ENCODE measurements around the gene MXRA7. TPM values are rescaled to one million over a fixed set of nuclear protein-coding genes. Genes with fewer than 3 reads are reported as not detected.
"Not testable (repeated sequence)": the region's sequence is repeated elsewhere in the genome, so short reads cannot be mapped to it uniquely, and the experiment has no call there.

The MXRA7 gene
- polyA plus RNA-seq, 4 donors, result 87.3 to 119 (median 105) TPM

DNA sequence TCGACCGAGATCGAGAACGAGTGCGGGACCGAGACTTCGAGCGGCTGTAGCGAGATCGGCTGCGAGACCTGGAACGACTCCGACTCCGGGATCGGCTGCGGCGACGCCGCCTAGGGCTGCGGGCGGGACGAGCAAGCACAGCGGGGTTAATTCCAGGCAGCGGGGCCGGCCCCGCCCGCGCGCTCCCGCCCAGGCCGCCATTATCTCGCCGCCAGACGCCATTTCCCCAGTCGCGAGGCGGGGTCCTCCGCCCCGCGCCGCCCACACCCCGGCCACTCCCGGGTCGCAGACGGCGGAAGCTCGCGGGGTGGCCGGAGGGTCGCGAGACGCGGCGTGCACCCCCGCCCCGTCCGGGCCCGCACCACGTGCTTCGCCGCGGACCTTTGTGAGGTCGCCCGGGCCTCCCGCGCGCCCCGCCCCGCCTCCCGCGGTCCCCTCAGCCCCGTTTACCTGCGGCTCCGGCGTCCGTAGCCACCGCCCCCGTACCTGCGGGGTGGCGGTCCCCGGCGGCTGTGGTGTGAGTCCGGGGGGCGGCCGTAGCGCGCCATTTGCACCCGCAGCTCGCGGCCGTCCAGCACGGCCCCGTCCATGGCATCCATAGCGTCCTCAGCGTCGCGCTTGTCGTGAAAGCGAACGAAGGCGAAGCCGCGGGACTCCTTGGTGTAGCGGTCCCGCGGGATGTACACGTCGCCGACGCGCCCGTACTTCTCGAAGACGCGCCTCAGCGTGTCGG is 25.8 kb upstream of the MXRA7 start:
- peak in 1 of 4 donors; percentile 31 for DNase-seq (ENCODE audit: low read depth in 4 of 4, low spot score in 2 of 4)

DNA sequence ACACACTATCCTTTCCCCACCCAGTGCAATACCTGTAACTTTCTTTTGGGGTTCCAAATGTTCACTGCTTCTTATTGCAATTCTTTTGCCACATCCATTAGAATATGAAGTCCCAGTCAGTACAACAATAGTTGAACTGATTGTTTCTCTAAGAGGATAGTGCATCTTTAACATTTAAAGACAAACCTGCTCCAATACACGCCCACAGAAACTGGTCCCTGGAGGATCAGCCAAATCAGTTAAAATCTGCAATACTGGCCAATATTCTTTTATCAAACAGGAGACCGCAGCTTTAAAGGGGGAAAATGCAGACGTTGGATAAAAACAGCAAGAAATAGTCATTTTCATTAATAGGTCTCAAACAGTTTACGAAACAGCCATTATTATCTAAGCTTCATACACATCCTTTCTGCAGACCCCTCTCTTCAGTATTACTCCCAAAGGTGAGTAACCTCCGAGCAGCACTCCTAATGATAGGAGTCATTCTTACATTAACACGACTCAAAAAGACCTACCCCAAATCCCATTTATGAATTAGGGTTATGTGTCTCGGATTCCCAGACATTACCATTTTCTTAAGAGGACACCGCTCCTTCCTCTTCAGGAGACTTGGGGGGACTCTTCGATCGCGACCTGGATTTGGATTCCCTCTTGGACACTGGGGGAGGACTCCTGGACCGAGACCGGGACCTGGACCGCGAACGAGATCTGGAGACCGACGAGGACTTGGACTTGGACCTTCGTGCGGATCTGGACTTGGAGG is 25.0 kb upstream of the MXRA7 start:
- no peak for DNase-seq (ENCODE audit: low read depth in 4 of 4, low spot score in 2 of 4)

DNA sequence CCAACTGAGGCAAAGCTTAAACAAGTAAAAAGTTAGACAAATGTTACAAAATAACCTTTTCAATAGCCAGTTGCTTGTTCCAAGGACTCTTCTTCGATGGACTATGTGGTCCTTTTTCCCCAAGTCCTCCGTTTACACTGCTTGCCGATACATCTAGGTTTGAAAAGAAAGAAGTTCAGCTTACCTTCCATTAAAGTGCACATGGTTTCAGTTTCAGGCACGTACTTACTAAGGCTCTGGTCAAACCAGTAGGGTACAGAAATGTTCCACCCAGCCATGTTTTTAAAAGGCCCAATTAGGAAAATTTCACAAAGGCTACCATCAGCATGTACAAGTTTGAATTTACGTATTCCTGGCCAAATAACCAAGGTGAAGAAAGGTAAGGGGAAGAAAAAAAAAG is 24.2 kb upstream of the MXRA7 start:
- no peak for DNase-seq (ENCODE audit: low read depth in 4 of 4, low spot score in 2 of 4)

DNA sequence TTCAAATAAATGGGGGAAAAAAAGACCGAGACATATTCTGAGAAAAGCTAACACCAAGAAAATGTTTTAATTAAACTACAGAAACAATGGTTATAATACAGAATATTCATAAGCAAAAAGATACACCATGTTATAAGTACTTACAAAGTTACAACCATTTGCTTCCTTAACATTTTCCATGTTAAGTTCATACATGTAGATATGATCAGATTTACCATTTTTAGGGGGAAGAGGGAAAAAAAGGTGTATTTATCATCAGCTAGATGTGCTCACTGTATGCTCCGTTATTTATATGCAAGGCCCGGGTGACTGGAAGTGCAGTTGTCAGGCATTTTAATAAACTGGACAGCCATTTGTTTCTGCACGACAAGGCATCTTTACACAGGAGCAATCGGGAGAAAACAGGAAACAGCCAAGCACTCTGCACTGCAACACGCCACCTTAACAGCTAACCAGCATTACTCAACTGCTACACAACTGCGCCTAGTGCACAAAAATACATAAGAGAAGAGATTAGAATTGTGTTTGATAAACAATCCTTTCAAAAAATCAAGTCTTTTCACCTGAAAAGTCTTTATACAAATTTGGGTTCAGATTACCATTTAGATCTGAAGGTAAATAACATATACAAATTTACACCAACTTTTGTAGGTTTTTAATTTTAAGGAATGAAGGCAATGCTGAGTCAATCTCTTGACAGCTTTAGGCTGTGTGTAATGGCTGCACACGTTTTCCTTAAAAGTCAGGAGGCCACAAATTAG is 23.5 kb upstream of the MXRA7 start:
- DNase-seq (ENCODE audit: low read depth in 4 of 4, low spot score in 2 of 4), result no peak

DNA sequence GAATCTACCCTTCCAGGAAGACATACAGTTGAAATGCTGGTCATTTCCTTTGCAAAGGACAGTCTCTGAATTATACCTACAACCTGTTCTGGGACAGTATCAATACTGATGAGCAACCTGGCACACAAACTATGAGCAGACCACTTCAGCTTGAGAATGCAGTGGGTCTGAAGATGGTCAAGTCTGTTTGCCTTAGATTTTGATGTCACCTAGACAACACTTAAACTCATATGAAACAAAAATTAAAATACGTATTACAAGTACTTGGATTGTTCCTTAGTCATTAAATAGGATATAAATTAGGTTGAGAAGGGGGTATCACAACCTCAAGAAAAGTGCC is 22.8 kb upstream of the MXRA7 start:
- DNase-seq (ENCODE audit: low read depth in 4 of 4, low spot score in 2 of 4), result no peak

DNA sequence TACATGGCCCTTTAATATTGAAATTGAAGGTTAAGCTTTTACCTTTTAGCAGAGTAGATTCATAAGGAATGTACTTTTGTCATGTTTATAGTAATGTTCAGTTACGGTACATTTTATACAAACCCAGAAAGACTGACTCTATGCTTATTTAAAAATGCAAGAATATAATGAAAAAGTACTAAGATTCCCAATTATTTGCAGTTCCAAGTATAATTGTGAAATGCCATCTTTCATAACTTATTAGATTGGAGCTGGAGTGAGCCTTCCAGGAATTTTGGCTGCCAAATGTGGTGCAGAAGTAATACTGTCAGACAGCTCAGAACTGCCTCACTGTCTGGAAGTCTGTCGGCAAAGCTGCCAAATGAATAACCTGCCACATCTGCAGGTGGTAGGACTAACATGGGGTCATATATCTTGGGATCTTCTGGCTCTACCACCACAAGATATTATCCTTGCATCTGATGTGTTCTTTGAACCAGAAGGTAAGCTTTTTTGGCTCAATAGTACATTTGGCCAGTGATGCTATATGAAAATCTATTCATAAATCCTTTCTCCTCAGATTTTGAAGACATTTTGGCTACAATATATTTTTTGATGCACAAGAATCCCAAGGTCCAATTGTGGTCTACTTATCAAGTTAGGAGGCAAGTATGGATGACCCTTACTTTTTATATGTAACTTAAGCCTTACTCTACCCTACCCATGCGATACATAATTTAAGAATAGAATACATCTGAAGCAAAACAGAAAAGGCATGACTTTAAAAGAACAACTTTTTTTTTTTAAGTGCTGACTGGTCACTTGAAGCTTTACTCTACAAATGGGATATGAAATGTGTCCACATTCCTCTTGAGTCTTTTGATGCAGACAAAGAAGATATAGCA is 22.2 kb upstream of the MXRA7 start:
- no peak for DNase-seq (ENCODE audit: low read depth in 4 of 4, low spot score in 2 of 4)

DNA sequence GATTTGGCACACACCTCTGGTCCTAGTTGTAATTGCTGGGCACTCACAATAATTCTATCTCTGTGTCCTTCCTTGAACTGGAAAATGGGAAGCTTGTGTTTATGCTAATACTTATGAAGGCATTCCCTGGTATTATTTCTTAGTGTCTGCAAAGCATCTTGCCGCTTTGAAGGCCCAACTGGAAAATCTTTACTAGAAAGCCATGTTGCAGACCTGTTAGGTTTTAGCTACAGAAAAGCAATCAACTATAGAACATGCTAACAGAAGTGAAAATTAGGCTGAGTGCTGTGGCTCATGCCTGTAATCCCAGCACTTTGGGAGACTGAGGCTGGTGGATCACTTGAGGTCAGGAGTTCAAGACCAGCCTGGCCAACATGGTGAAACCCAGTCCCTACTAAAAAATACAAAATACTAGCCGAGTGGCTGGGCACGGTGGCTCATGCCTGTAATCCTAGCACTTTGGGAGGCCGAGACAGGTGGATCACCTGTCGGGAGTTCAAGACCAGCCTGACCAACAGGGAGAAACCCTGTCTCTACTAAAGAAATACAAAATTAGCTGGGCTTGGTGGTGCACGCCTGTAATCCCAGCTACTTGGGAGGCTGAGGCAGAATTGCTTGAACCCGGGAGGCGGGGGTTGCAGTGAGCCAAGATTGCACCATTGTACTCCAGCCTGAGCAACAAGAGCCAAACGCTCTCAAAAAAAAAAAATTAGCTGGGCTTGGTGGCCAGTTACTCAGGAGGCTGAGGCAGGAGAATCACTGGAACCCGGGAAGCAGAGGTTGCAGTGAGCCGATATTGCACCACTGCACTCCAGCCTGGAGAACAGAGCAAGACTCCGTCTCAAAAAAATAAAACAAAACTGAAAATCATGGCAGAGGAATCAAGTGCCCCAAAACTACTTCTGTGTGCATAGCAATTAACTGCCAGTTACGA is 21.3 kb upstream of the MXRA7 start:
- not testable (repeated sequence) for DNase-seq (ENCODE audit: low read depth in 4 of 4, low spot score in 2 of 4)

DNA sequence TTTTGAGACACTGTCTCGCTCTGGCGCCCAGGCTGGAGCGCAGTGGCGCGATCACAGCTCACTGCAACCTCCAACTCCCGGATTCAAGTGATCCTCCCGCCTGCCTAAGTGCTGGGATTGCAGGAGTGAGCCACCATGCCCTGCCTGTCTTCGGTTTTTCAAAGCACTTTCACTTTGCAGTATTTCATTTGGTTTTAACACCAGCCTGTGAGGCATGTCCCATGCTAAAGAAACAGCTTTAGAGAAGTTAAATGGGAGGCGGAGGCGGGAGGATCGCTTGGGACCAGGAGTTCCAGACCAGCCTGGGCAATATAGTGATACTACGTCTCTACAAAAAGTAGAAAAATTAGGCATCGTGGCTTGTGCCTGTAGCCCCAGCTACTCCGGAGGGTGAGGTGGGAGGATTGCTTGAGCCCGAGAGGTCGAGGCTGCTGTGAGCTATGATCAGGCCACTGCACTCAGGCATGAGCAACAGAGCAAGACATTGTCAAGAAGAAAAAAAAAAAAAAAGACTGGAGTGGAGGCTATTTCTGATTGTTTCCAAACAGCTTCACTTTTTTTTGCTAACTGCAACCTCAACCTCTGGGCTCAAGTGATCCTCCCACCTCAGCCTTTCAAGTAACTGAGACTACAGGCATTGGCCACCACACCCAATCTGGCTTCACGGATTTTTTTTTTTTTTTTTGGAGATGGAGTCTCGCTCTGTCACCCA is 17.1 kb upstream of the MXRA7 start:
- no peak for DNase-seq (ENCODE audit: low read depth in 4 of 4, low spot score in 2 of 4)

DNA sequence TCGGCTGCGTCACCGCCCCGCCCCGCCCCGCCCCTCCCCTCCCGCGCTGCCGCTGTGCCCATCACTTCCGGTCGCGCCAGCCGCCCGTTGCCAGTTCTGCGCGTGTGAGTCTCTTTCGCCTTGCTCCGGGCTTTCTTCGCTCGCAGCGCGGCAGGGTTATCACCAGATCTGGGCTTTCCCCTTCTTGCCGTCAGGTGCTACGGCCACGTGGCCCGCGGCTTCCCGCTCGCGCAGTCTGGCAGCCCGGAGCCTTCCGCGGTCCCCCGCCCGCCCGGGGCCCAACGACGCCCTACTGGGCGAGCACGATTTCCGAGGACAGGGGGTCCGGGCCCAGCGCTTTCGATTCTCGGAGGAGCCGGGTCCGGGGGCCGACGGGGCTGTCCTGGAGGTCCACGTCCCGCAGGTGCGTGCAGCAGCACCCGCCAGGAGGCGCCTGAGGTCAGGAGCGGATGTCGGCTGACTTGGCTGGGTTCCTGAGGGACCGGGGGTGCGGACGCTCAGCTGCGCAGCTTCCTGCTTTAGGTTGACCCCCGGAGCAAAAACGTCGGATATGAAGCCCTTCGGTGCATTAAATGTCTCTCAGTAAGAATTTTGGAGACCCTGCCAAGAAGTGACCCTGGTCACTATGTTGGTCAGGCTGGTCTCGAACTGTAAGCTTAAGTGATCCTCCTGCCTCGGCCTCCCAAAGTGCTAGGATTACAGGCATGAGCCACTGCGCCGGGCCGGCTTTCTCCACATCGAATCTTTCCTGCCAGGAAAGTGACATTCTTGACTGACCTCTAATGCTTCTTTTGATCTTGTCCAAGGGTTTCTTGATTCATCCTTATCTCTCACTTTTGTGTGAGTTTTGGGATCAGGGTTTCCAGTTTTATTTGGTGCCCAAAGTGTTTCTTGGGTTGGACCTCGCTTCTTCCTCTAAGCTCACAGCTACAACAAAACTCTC is 16.3 kb upstream of the MXRA7 start, which contains the start of gene METTL23:
Gene METTL23, plus strand, starts transcription at position 64 of the 943 bp plus-strand sequence. CDS start 2,872 bp downstream, outside the sequence.
- peak in 1 of 4 donors; percentile 68 for DNase-seq (ENCODE audit: low read depth in 4 of 4, low spot score in 2 of 4)

DNA sequence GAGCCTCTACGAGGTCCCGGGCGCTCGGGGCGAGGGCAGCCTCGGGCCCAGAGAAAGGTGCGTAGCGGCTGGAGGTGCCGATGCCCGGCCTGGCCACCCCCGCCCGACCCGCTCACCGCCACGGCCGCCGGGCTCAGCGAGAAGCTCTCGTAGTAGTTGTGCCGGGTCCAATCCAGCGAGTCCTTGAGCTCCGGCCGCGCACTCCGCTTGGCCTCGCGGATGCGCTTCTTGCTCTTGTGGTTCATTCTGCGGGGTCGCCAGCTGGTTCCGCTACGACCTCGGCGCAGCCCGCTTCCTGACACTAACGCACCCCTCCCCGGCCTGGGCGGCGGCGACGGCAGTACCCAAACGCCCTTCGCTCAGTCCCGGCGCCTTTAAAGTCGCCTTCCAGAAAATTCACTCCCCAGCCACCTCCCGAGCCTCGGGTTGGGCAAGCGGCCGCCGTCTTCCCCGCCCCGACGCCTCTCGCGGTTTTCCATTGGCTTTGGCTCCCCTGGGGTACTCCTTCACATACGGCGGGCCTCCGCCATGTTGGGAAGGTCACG is 15.5 kb upstream of the MXRA7 start, which contains the start of gene JMJD6:
Gene JMJD6, minus strand, starts transcription at position 376 of the 545 bp plus-strand sequence. Its CDS starts 131 bp downstream, at position 245.
- peak in 3 of 4 donors; percentile 81 to 92 (median 92) for DNase-seq (ENCODE audit: low read depth in 4 of 4, low spot score in 2 of 4)

DNA sequence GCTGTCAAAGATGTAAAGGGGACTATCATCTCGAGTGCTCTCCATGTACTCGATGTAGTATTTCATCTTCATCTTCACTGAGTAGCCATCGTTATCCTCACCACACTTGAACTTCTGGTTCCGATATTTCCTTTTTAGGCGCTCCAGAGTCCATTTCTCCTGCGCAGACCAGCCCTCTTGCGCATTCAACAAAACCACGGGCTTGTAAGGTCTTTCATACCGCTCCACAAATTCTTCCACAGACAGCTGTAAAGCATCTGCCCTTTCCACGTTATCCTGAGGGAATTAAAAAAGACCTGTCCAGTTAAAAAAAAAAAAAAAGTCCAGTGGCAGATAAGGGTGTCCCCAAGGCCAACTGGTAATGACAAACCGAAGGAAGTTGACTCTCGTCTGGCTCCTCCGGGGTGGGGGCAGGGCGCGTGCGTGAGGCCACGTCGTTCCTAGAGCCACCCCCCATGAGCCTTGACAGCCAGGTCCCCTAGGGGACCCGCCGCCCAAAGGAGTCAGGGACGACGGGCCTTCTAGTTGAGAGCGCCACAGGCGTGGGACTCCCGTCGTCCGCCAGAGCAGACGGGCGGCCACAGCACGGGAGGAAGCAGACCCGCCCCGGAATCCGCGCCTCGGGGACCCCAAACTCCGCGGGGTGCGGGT is 14.9 kb upstream of the MXRA7 start:
- DNase-seq (ENCODE audit: low read depth in 4 of 4, low spot score in 2 of 4), result peak in 1 of 4 donors; percentile 21

DNA sequence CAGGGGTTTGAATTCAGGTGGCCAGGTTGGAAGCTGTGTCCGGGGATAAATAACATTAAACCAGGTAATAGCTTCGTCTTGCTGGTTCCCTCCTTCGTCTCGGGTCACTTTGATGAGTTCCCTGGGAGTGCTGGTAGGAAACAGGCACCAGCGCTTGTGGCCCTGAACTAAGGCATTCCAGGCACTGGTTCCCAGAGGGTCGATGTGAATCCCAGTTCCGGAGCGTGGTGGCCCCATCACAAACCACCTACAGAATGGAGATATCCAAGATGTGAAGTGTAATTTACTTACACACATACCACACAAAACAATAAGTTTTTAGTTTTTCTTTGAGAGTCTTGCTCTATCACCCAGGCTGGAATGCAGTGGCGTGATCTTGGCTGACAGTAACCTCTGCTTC is 13.0 kb upstream of the MXRA7 start:
- no peak for DNase-seq (ENCODE audit: low read depth in 4 of 4, low spot score in 2 of 4)

DNA sequence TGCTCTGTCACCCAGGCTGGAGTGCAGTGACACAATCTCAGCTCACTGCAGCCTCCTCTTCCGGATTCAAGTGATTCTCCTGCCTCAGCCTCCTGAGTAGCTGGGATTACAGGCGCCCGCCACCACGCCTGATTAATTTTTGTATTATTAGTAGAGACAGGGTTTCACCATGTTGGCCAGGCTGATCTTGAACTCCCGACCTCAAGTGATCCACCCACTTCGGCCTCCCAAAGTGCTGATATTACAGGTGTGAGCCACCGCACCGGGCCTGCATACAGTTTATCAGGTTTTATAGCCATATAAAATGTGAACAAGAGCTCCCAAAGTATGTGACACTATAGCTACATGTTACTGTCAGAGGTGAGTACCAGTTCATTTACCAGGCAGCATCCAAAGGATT is 12.2 kb upstream of the MXRA7 start:
- not testable (repeated sequence) for DNase-seq (ENCODE audit: low read depth in 4 of 4, low spot score in 2 of 4)

DNA sequence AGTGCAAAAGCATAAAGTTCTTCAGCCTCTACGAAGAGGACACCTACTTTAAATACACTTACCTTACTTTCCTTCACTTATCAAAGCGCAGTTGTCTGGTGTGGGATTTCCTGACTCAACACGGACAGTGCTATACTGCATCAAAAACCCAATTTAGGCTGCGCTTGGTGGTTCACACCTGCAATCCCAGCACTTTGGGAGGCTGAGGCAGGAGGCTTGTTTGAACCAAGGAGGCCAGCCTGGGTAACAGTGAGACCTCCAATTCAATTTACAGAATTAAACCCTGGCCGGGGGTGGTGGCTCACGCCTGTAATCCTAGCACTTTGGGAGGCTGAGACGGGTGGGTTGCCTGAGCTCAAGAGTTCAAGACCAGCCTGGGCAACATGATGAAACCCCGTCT is 11.5 kb upstream of the MXRA7 start:
- no peak for DNase-seq (ENCODE audit: low read depth in 4 of 4, low spot score in 2 of 4)

DNA sequence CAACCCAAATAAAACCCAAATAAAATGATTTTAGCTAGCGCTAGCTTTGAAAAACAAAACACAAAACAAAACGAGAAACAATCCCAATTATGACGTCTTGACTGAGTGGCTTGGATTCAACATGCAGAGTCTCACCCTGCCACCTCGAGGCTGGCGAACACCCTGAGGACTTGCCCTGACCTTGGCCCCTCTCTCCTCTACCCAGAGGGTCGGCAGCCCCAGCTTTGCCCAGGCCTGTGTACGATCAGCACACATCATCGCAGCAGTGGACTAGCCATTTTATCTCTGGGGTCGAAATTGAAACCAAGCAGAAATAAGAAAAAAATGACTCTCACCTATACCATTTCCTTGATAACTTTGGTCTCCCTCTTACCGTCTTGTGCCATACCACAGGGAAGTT is 10.7 kb upstream of the MXRA7 start:
- DNase-seq (ENCODE audit: low read depth in 4 of 4, low spot score in 2 of 4), result no peak

DNA sequence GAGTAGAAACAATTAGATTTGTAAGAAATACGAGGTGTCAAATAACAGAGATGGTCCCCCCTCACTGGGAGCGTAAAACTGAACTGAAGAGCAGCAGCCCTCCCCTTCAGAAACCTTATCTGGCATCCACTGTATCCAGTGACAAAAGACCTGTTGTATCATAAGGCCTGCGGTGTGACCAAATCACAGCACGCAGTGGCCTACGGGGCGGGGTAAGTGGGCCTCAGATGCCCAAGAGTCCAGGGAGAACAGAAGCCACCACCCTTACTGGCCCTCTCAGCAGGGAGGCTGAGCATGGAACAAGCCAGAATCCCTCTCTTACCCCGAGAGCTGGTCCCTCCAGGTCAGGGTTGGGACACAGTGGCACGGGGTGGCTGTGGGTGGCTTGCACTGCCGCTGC is 10.2 kb upstream of the MXRA7 start:
- DNase-seq (ENCODE audit: low read depth in 4 of 4, low spot score in 2 of 4), result no peak

DNA sequence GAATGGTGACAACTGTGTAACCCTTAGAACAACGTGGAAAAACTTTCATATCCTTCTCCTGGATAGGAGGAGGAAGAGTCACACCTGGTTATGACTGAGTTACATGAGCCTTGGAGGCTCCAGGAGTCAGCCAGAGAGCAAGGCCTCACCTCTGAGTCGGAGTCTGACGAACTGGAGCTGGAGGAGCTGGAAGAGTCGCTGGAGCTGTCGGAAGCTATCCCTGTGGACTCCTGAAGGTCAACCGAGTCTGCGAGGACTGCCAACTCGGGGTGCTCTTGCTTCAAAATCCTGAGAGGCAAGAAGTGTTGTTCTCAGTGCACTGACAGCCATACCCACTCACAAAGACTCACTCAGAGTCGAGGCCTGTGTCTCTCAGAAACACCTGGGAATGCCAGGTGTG is 9.4 kb upstream of the MXRA7 start:
- no peak for DNase-seq (ENCODE audit: low read depth in 4 of 4, low spot score in 2 of 4)

All from left renal cortex interstitium (tissue), 4 donors.